ENCODE data around the gene BARHL1. TPM values are rescaled to one million over a fixed set of nuclear protein-coding genes. Genes with fewer than 3 reads are reported as not detected.

Gene BARHL1
- total and polyA plus RNA-seq, 8 donors = 0.27 TPM; not detected in 7

DNA sequence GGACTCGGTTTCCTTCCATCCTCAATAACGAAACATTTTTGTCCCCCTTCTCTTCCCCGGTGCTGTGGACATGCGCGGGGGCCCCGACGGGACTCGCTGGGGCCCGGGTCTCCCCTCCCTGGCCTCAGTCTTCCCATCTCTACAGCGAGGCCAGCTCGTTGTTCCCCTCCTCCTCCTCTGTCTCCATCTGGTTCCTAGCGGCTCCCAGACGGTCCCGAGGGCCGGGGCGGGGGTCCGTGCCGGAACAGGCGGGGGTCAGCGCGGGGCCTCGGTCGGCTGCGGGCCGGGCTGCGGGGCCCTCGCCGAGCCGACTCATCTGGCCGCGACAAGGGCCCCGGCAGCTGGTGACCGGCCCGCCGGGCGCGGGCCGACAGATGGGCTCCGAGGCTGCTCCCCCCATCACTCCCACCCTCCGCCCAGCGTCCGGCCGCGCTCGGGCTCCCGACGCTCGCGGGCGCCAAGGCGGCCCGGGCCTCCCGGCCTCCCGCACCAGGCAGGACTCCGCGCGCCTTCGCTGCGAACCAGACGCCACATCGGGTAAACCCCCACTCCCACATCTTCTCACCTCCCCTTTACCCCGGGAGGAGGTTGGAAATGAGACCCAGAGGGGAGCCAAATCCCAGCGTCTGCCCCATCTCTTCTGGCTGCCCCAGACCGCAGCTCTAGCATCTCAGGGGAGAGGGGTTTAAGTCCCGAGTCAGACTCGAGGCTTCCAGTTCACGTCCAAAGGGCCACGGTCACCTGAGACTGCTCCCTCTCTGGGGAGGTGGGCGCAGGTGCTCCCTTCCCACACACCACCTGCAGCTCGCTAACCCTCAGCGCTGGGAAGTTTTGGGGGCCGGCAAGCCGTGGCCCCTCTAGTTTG is 8.1 kb downstream of the BARHL1 start:
- no peaks in the 10 kb centered on the region for H3K4me1 ChIP-seq
- FAIRE-seq = no peak
- H3K9me3 ChIP-seq = no peaks in the 10 kb centered on the region
- peaks cover 0 to 8% (median 0%) of the 10 kb centered on the region in 3 donors for H3K36me3 ChIP-seq
- TF ChIP-seq, protein P1, sequence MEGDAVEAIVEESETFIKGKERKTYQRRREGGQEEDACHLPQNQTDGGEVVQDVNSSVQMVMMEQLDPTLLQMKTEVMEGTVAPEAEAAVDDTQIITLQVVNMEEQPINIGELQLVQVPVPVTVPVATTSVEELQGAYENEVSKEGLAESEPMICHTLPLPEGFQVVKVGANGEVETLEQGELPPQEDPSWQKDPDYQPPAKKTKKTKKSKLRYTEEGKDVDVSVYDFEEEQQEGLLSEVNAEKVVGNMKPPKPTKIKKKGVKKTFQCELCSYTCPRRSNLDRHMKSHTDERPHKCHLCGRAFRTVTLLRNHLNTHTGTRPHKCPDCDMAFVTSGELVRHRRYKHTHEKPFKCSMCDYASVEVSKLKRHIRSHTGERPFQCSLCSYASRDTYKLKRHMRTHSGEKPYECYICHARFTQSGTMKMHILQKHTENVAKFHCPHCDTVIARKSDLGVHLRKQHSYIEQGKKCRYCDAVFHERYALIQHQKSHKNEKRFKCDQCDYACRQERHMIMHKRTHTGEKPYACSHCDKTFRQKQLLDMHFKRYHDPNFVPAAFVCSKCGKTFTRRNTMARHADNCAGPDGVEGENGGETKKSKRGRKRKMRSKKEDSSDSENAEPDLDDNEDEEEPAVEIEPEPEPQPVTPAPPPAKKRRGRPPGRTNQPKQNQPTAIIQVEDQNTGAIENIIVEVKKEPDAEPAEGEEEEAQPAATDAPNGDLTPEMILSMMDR (IDR thresholded peaks at IDR 0.05) = no peak
- 3 to 4% methylated on average over 38 to 73 of the region's 73 CpGs for WGBS, 2 donors
- DNase-seq = no peak
- ATAC-seq = peak in 1 of 4 donors; percentile 17
- H3K27ac ChIP-seq = no peak overlapping the region
- H3K27me3 ChIP-seq = peaks cover 0 to 41% (median 16%) of the 10 kb centered on the region in 4 donors
- no peak overlapping the region for H3K4me3 ChIP-seq
- intact Hi-C loops (cut with DNase I) = no loop called here

DNA sequence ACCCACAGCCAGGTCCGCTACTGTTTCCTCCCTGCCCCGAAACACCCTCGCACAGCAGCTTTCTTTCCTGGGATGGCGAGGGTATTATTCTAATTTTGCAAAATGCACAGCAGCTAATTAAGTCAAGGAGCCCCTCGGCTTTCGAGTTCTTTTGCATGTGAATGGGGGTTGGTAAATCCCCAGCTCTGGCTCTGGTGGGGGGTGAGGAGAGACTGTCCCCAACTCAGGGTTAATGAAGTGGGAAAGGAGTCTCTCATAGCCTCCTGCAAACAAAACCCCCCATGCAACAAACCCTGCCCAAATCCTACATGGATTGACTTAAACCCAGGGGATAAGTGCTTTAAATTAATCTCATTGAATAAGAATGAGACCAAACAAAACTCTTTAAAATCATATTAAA is 8.8 kb downstream of the BARHL1 start:
- Histone ChIP-seq H3K4me1 (no peaks in the 10 kb centered on the region), H3K27ac (no peak overlapping the region), H3K9me3 (no peaks in the 10 kb centered on the region), H3K36me3 (peaks cover 0 to 12% (median 0%) of the 10 kb centered on the region in 3 donors), H3K27me3 (peaks cover 0 to 34% (median 13%) of the 10 kb centered on the region in 4 donors), H3K4me3 (no peak overlapping the region)
- TF ChIP-seq, protein P1 (IDR thresholded peaks at IDR 0.05) = no peak
- DNase-seq (no peak), FAIRE-seq (no peak), ATAC-seq (no peak)
- intact Hi-C loops (cut with DNase I) = no loop called here
- whole genome bisulfite sequencing, 2 donors = 26 to 37% methylated on average over 6 of the region's 6 CpGs

DNA sequence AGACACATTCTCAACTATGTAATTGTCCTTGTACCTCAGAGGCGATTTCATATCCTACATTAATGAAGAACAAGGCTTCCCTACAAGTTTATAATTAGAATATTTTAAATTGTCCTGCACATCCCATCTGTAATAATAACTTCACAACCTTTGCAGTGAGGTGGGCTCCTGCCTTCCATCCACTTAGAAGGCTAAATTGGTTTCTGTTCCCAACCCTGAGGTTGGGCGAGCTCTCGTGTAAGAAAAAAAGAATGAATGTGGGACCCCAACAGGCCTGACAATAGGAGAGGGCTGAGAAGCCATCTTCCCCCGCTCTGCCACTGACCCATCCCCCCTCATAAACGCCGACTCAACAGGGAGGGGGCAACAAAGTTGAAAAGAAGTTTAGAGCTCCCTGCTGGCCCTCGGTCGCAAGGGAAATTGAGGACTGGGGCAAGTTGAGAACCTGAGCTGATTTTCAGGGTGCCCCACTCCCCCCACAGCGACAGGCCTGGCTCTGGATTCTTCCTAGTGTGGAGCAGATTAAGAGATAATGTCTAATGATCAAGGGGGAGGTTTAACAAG is 9.4 kb downstream of the BARHL1 start:
- Histone ChIP-seq H3K27me3 (peaks cover 0 to 29% (median 11%) of the 10 kb centered on the region in 4 donors), H3K27ac (no peak overlapping the region), H3K36me3 (peaks cover 0 to 12% (median 0%) of the 10 kb centered on the region in 3 donors), H3K4me3 (no peak overlapping the region), H3K4me1 (no peaks in the 10 kb centered on the region), H3K9me3 (no peaks in the 10 kb centered on the region)
- FAIRE-seq = no peak
- no peak for DNase-seq
- 75 to 77% methylated on average over 9 of the region's 9 CpGs for WGBS, 2 donors
- TF ChIP-seq, protein P1 (IDR thresholded peaks at IDR 0.05) = no peak
- no peak for ATAC-seq
- intact Hi-C loops (cut with DNase I) = no loop called here

DNA sequence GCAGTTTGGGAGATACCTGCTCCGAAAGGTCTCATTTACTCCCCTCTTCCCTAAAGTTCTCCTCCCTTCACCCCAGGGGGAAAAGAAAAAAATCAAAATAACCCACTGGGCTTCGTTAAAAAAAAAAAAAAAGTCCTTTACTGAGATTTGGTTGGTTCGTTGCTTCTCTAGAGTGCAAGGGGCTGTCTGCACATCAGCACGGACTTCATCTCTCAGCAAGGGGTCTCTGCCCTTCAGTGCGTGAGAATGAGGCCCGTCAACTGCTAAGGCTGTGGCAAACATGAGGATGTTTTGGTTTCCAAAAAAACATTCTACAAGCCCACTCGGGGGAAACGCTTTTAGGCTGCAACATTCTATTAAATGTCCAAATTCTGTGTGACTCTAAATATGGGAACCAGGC is 10.0 kb downstream of the BARHL1 start:
- intact Hi-C loops (cut with DNase I) = no loop called here
- DNase-seq (no peak), ATAC-seq (no peak), FAIRE-seq (no peak)
- TF ChIP-seq, protein P1 (IDR thresholded peaks at IDR 0.05) = no peak
- no peak overlapping the region for H3K27ac ChIP-seq
- no peak overlapping the region for H3K4me3 ChIP-seq
- peaks cover 0 to 12% (median 0%) of the 10 kb centered on the region in 3 donors for H3K36me3 ChIP-seq
- 85 to 88% methylated on average over 8 of the region's 8 CpGs for WGBS, 2 donors
- no peaks in the 10 kb centered on the region for H3K9me3 ChIP-seq
- H3K4me1 ChIP-seq = no peaks in the 10 kb centered on the region
- H3K27me3 ChIP-seq = peaks cover 0 to 24% (median 6%) of the 10 kb centered on the region in 4 donors
